ENCODE measurements around the gene RUFY3. TPM values are rescaled to one million over a fixed set of nuclear protein-coding genes. Genes with fewer than 3 reads are reported as not detected.
A peak's percentile ranks its signal among the peaks of the same experiment; 100 is the strongest.
"Not testable (repeated sequence)": the region's sequence is repeated elsewhere in the genome, so short reads cannot be mapped to it uniquely, and the experiment has no call there.

Gene RUFY3
- 54.8 TPM for total RNA-seq
- long read RNA-seq, full-length matches to known transcripts: 1 of 22 reads
- long read RNA-seq, partial matches to known transcripts: 5 of 22 reads
- long read RNA-seq, other reads (novel, unspliced or antisense): 16 of 22 reads

- DNase-seq (ENCODE audit: low spot score): no peak
Observed at GRCh38 chr4:70721747-70722146, at the start of gene RUFY3. TSS of gene RUFY3 (plus strand) at chr4:70721964. CDS start at chr4:70722574, 610 bp downstream.

- DNase-seq (ENCODE audit: low spot score): no peak
Observed at GRCh38 chr4:70674191-70674590, 47.6 kb upstream of the RUFY3 start.

- no peak for DNase-seq (ENCODE audit: low spot score)
Observed at GRCh38 chr4:70674731-70675130, 47.0 kb upstream of the RUFY3 start.

- DNase-seq (ENCODE audit: low spot score): no peak
Observed at GRCh38 chr4:70676554-70677090, 45.1 kb upstream of the RUFY3 start.

- DNase-seq (ENCODE audit: low spot score): no peak
Observed at GRCh38 chr4:70678383-70678999, 43.3 kb upstream of the RUFY3 start.

- DNase-seq (ENCODE audit: low spot score): no peak
Observed at GRCh38 chr4:70680934-70681333, 40.8 kb upstream of the RUFY3 start.

- DNase-seq (ENCODE audit: low spot score): no peak
Observed at GRCh38 chr4:70681704-70682103, 40.1 kb upstream of the RUFY3 start.

GRCh38 chr4:70682142-70682541 is 39.6 kb upstream of the RUFY3 start:
- not testable (repeated sequence) for DNase-seq (ENCODE audit: low spot score)

GRCh38 chr4:70687392-70687791 is 34.4 kb upstream of the RUFY3 start:
- DNase-seq (ENCODE audit: low spot score): no peak

GRCh38 chr4:70687821-70688794 is 33.7 kb upstream of the RUFY3 start, which contains the start of gene UTP3:
TSS of gene UTP3 (plus strand) at chr4:70688532. CDS start at chr4:70688678, 146 bp downstream.
- DNase-seq (ENCODE audit: low spot score): peak; percentile 97

- no peak for DNase-seq (ENCODE audit: low spot score)
Observed at GRCh38 chr4:70688795-70689231, 33.0 kb upstream of the RUFY3 start.

- DNase-seq (ENCODE audit: low spot score): no peak
Observed at GRCh38 chr4:70691661-70692060, 30.1 kb upstream of the RUFY3 start.

GRCh38 chr4:70694633-70695032 is 27.1 kb upstream of the RUFY3 start:
- not testable (repeated sequence) for DNase-seq (ENCODE audit: low spot score)

GRCh38 chr4:70698435-70698834 is 23.3 kb upstream of the RUFY3 start:
- not testable (repeated sequence) for DNase-seq (ENCODE audit: low spot score)

GRCh38 chr4:70700712-70701111 is 21.1 kb upstream of the RUFY3 start:
- DNase-seq (ENCODE audit: low spot score): no peak

GRCh38 chr4:70701271-70701670 is 20.5 kb upstream of the RUFY3 start:
- DNase-seq (ENCODE audit: low spot score): no peak

GRCh38 chr4:70702592-70702991 is 19.2 kb upstream of the RUFY3 start:
- not testable (repeated sequence) for DNase-seq (ENCODE audit: low spot score)

- no peak for DNase-seq (ENCODE audit: low spot score)
Observed at GRCh38 chr4:70703619-70704214, 18.0 kb upstream of the RUFY3 start.

- peak; percentile 94 for DNase-seq (ENCODE audit: low spot score)
Observed at GRCh38 chr4:70704215-70704930, 17.4 kb upstream of the RUFY3 start.

- no peak for DNase-seq (ENCODE audit: low spot score)
Observed at GRCh38 chr4:70704931-70705182, 16.9 kb upstream of the RUFY3 start.

Measured in mesenteric fat pad (tissue), 1 donor.